BJ (cell line): Measurements from ENCODE around the gene ADD3. TPM values are rescaled to one million over a fixed set of nuclear protein-coding genes. Genes with fewer than 3 reads are reported as not detected.

Experiments used
- CTCF ChIA-PET: fragments of 350-600 bp; formaldehyde crosslinking; extraction: SDS; loops from one replicate; lab custom pipeline; 2021; ENCODE audit warnings: antibody characterized with exemption, inconsistent platforms; lab: Yijun Ruan, JAX
- POLR2A ChIA-PET: fragments of 300-600 bp; sonication (Branson Sonifier 250); formaldehyde crosslinking; extraction: SDS; loops from one replicate; lab custom pipeline; 2021; ENCODE audit warnings: antibody characterized with exemption; lab: Charles Lee
- DNase-seq: peaks from one replicate; pipeline ENCODE4 v3.0.0-alpha.2; 2011; ENCODE audit warnings: low read depth
- H3K27me3 ChIP-seq: 2 replicates; pipeline ENCODE4 v1.6.0; 2011; ENCODE audit warnings: low read length; ENCODE audit not compliant: control insufficient read depth, insufficient read depth
- H3K36me3 ChIP-seq: 2 replicates; pipeline ENCODE4 v1.5.1; 2011; ENCODE audit warnings: low read length; ENCODE audit not compliant: control insufficient read depth, insufficient read depth
- H3K4me3 ChIP-seq: 2 replicates; pipeline ENCODE4 v1.5.1; 2011; ENCODE audit warnings: low read depth, mild to moderate bottlenecking, control low read depth, low read length
- CTCF ChIP-seq: IDR thresholded peaks from 2 replicates; pipeline ENCODE4 v1.5.1; 2011; ENCODE audit warnings: low read depth, mild to moderate bottlenecking, control low read depth, inconsistent platforms, low read length, moderate library complexity; ENCODE audit not compliant: insufficient read depth
- polyA plus RNA-seq: library from polyadenylated mRNA; depleted of rRNA; stranded (reverse); fragments of >200 nt; gene quantifications from 2 replicates; pipeline ENCODE4 v1.2.3, GENCODE V29; 2011

The ADD3 gene
- polyA plus RNA-seq, 1 experiment, result 52.0 TPM

DNA sequence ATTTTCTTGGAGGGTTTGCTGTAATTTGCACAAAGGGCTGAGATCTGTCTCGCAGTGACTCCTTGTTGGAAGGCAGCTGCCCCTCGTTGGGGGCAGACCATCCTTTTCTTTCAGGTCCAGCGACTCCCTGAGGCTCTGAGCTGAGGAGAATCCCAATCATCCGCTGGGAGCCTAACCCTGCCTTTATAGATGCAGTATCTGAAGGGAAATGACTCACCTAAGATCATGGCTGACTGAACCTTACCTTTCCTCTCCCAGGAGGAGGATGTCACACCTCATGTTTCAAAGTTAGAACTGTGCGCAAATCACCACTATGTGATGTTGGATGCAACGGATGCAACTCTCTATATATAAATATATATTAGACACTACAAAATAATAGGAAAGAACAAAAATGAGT, 163.2 kb downstream of the ADD3 start:
- ChIA-PET CTCF (interaction anchor here (0.7 kb wide), 1 partner anchor 518 kb away, joined by 3 read pairs; no protein-coding TSS in a partner anchor), POLR2A (no interaction called here)
- H3K27me3 ChIP-seq, result peaks cover 26% of the 10 kb centered on the region

DNA sequence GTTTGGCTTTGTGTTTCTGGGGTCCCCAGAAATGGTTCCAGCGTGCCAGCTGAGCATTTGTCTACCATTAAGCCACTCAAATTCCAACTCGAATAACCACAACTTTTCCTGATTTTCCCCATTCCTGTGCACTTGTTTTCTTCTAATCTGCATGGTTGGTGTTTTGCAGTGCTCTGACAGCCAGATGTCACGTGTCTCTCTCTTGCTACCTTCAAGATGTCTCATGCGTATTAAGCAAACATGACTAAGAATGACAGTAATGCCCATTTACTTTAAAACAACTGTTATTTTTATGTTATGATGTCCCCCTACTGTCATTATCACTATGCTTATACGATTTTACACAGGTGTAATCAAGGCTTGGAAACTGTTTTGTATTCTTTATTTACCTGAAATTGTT, 164.4 kb downstream of the ADD3 start:
- peaks cover 24% of the 10 kb centered on the region for H3K27me3 ChIP-seq
- H3K4me3 ChIP-seq, result no peak overlapping the region
- no peaks in the 10 kb centered on the region for H3K36me3 ChIP-seq
- CTCF ChIA-PET, result no interaction called here
- POLR2A ChIA-PET, result no interaction called here
- no peak for TF ChIP-seq CTCF
- no peak for DNase-seq

More for the DNA sequence above, 163.2 kb downstream of the ADD3 start:
- DNase-seq, result no peak
- TF ChIP-seq CTCF, result no peak
- H3K4me3 ChIP-seq, result no peak overlapping the region
- H3K36me3 ChIP-seq, result no peaks in the 10 kb centered on the region

DNA sequence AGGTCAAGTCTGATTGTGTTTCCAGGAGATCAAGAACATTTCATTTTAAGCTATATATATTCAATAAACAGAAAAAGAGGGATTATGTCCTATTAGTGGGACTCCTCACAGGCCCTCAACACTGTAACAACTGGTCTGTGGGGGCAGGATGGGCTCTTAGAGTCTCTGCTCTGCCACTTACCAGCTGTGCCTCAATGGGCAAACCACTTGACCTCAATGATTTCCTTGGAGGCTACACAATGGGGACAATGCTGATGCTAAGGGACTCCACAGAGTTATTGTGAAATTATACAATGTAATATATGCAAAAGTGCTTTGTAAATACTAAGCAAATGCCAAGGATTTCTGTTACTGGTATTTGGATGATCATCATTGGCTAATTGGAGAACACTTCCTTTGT, 166.4 kb downstream of the ADD3 start:
- TF ChIP-seq CTCF, result no peak
- ChIA-PET CTCF (interaction anchor here (0.6 to 1.6 kb wide), 3 partner anchors 10 to 134 kb away, joined by 3 to 4 read pairs (median 3); no protein-coding TSS in a partner anchor), POLR2A (no interaction called here)
- no peak for DNase-seq
- no peaks in the 10 kb centered on the region for H3K36me3 ChIP-seq
- no peak overlapping the region for H3K4me3 ChIP-seq
- H3K27me3 ChIP-seq, result peaks cover 11% of the 10 kb centered on the region

GRCh38 chr10:110174816-110175215, 167.0 kb downstream of the ADD3 start:
- ChIA-PET POLR2A (no interaction called here), CTCF (interaction anchor here (0.6 to 1.5 kb wide), 3 partner anchors 12 to 134 kb away, joined by 3 to 4 read pairs (median 3); no protein-coding TSS in a partner anchor)

DNA sequence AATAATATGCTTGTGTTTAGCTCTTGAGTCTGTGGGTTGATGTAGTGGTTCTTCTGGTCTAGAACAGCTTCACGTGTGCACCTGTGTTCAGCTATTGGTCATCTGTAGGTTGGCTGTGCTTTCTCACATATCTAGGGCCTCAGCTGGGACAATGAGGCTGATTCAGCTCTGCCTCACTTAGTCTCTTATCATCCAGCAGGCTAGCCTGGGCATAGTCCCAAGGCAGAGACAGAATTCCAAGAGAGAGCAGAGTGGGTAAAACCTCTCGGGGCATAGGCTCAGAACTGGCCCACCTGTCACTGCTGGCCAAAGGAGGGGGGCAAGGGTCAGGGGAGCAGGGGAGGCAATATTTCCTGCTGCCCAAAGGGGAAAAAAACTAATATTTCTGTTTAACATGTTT, 167.6 kb downstream of the ADD3 start:
- POLR2A ChIA-PET, result no interaction called here
- no peak for DNase-seq

More at GRCh38 chr10:110174816-110175215, 167.0 kb downstream of the ADD3 start:
- TF ChIP-seq CTCF, result no peak
- no peaks in the 10 kb centered on the region for H3K36me3 ChIP-seq
- no peak for DNase-seq
- H3K27me3 ChIP-seq, result peaks cover 8% of the 10 kb centered on the region
- H3K4me3 ChIP-seq, result no peak overlapping the region

More for the DNA sequence above, 167.6 kb downstream of the ADD3 start:
- no peak for TF ChIP-seq CTCF
- Histone ChIP-seq H3K4me3 (no peak overlapping the region), H3K27me3 (peaks cover 5% of the 10 kb centered on the region), H3K36me3 (no peaks in the 10 kb centered on the region)
- CTCF ChIA-PET, result interaction anchor here (0.9 to 1.5 kb wide), 2 partner anchors 12 to 104 kb away, joined by 3 to 4 read pairs; no protein-coding TSS in a partner anchor
